K562 (cell line): ENCODE measurements around the gene SEMA4F. TPM values are rescaled to one million over a fixed set of nuclear protein-coding genes. Genes with fewer than 3 reads are reported as not detected.

Source experiments
- ARHGAP35 ChIP-seq: fragments of 450-650 bp; IDR thresholded peaks from 2 replicates; pipeline ENCODE4 v1.6.1; 2018; ENCODE audit not compliant: partially characterized antibody
- C11orf30 ChIP-seq: fragments of 450-650 bp; IDR thresholded peaks from 2 replicates; pipeline ENCODE4 v1.6.1; 2016; ENCODE audit warnings: low read depth, mild to moderate bottlenecking
- ERF ChIP-seq: fragments of 450-650 bp; formaldehyde crosslinking; IDR thresholded peaks from 2 replicates; pipeline ENCODE4 v1.4.0; 2020; ENCODE audit warnings: mild to moderate bottlenecking, mixed read lengths
- EWSR1 ChIP-seq: fragments of 450-650 bp; IDR thresholded peaks from 2 replicates; pipeline ENCODE4 v1.6.1; 2018; ENCODE audit warnings: borderline replicate concordance, mild to moderate bottlenecking, low read depth, moderate library complexity; ENCODE audit not compliant: partially characterized antibody
- FOXK1 ChIP-seq: sonication (generic); formaldehyde crosslinking; IDR thresholded peaks from 2 replicates; pipeline ENCODE4 v1.8.0; 2022; ENCODE audit warnings: missing genetic modification reagents, mild to moderate bottlenecking, borderline replicate concordance
- GATAD2B ChIP-seq: fragments of 450-650 bp; IDR thresholded peaks from 2 replicates; pipeline ENCODE4 v1.6.1; 2017; ENCODE audit warnings: mild to moderate bottlenecking, borderline replicate concordance
- GTF2A2 ChIP-seq: IDR thresholded peaks from 2 replicates; pipeline ENCODE4 v1.6.1; 2016; ENCODE audit warnings: mild to moderate bottlenecking, missing genetic modification characterization, missing compliant biosample characterization
- HDAC3 ChIP-seq: fragments of 450-650 bp; IDR thresholded peaks from 2 replicates; pipeline ENCODE4 v1.6.1; 2018; ENCODE audit warnings: borderline replicate concordance, mild to moderate bottlenecking, moderate library complexity; ENCODE audit not compliant: partially characterized antibody
- HIVEP1 ChIP-seq: fragments of 250-450 bp; sonication (Bioruptor Pico); IDR thresholded peaks from 2 replicates; pipeline ENCODE4 v1.4.0; 2020; ENCODE audit warnings: mild to moderate bottlenecking
- HSF4 ChIP-seq: fragments of 250-450 bp; sonication (Bioruptor Pico); IDR thresholded peaks from 2 replicates; pipeline ENCODE4 v2.1.2; 2022; ENCODE audit warnings: mild to moderate bottlenecking, moderate library complexity, borderline replicate concordance
- JUND ChIP-seq, 2 experiments: IDR thresholded peaks; 2 replicates in 1 of 2; 3 replicates in 1 of 2; pipeline ENCODE4 v1.6.1; 2011; ENCODE audit warnings: borderline replicate concordance in 2 of 2, low read depth in 2 of 2, low read length in 2 of 2, improper control_type of control experiment in 1 of 2, missing biosample characterization in 1 of 2, missing genetic modification characterization in 1 of 2, missing genetic modification reagents in 1 of 2
- MAFF ChIP-seq: IDR thresholded peaks from 2 replicates; pipeline ENCODE4 v1.6.1; 2012; ENCODE audit warnings: low read length, improper control_type of control experiment
- SMAD2 ChIP-seq: fragments of 150-350 bp; IDR thresholded peaks from 2 replicates; pipeline ENCODE4 v1.6.1; 2014; ENCODE audit warnings: low read depth, mild to moderate bottlenecking, low read length
- TRIM24 ChIP-seq, 2 experiments: fragments of 450-650 bp; IDR thresholded peaks; 2 replicates each; pipeline ENCODE4 v1.6.1; 2016
- XRCC4 ChIP-seq: IDR thresholded peaks from one replicate; pipeline ENCODE4 v1.6.1; 2011; ENCODE audit not compliant: insufficient read depth, insufficient read length; ENCODE audit errors: extremely low read depth
- XRCC5 ChIP-seq: fragments of 200-400 bp; formaldehyde crosslinking; IDR thresholded peaks from 2 replicates; pipeline ENCODE4 v1.6.1; 2017; ENCODE audit warnings: low read depth, mild to moderate bottlenecking, low read length
- ZBTB1 ChIP-seq: sonication (generic); formaldehyde crosslinking; IDR thresholded peaks from 2 replicates; pipeline ENCODE4 v1.8.1; 2023; ENCODE audit warnings: missing genetic modification reagents, low read depth, mild to moderate bottlenecking, borderline replicate concordance
- ZNF121 ChIP-seq: sonication (generic); formaldehyde crosslinking; conservative IDR thresholded peaks from 2 replicates; pipeline ENCODE4 v1.8.0; 2022; ENCODE audit warnings: missing genetic modification reagents
- ZNF696 ChIP-seq: fragments of 250-450 bp; sonication (Bioruptor Pico); conservative IDR thresholded peaks from 2 replicates; pipeline ENCODE4 v1.4.0; 2020; ENCODE audit warnings: mild to moderate bottlenecking, moderate library complexity
- polyA plus RNA-seq, 8 experiments: library from polyadenylated mRNA; depleted of rRNA in 4 of 8; stranded (reverse) in 5 of 8; unstranded in 3 of 8; fragments of >200 nt; fragmentation: Nextera tagmentation in 2 of 8; fragmentation: Illumina TruSeq in 1 of 8; extraction: Ambion mirVana in 2 of 8; extraction: Trizol in 1 of 8; gene quantifications; 2 replicates each; pipeline versions ENCODE4 v1.2.1 to v1.2.3, GENCODE V29; 2011 to 2014; ENCODE audit warnings: inconsistent platforms in 1 of 8, missing spikeins in 1 of 8
- total RNA-seq, 7 experiments: library from RNA; depleted of rRNA in 6 of 7; stranded (reverse); fragments of >200 nt in 6 of 7; fragmentation: Illumina TruSeq in 2 of 7; extraction: Trizol in 2 of 7; gene quantifications; 2 replicates each; pipeline versions ENCODE4 v1.2.1 to v1.2.3, GENCODE V29; 2011 to 2021; ENCODE audit warnings: low replicate concordance in 1 of 7
- TF ChIP-seq, protein P1 (sequence below): fragments of 450-650 bp; IDR thresholded peaks from 2 replicates; pipeline ENCODE4 v1.6.1; 2017; ENCODE audit warnings: antibody characterized with exemption
- TF ChIP-seq, protein P2 (sequence below): sonication (generic); formaldehyde crosslinking; IDR thresholded peaks from 2 replicates; pipeline ENCODE4 v1.8.0; 2022; ENCODE audit warnings: missing genetic modification reagents, mild to moderate bottlenecking, moderate library complexity, borderline replicate concordance
- TF ChIP-seq, protein P3 (sequence below): sonication (generic); formaldehyde crosslinking; IDR thresholded peaks from 2 replicates; pipeline ENCODE4 v1.9.0; 2022; ENCODE audit warnings: mild to moderate bottlenecking, missing genetic modification reagents
- TF ChIP-seq, protein P4 (sequence below), 2 experiments: fragments of 150-350 bp in 1 of 2; IDR thresholded peaks; 2 replicates each; pipeline ENCODE4 v1.6.1; 2012 to 2016; ENCODE audit warnings: low read depth in 2 of 2, low read length in 2 of 2, mild to moderate bottlenecking in 1 of 2, moderate library complexity in 1 of 2

The SEMA4F gene
- total and polyA plus RNA-seq, 9 of the 15 experiments (the other 6 are each of a cell fraction or from before 2014, with no cell fraction given), result 0.08 to 1.6 (median 0.33) TPM

DNA sequence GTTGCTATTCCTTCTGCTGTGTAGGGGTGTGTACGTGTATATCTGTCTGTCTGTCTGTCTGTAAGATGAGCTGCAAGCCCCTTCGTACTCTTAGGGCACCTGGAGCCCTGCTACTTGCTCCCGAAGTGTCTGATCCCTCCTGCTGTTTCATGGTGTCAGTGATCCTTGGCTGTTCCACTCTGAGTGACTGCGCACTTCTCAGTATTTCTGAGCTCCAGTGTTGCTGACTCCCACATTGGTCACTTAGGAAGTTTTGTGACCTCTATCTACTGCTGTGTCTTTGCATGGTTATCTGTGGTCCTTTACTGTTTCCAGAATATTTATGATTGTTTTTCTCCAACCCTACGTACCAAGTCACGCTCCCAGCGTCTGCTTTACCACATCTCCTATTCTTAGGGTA, 16.2 kb downstream of the SEMA4F start (continued):
- TF ChIP-seq, protein P1, sequence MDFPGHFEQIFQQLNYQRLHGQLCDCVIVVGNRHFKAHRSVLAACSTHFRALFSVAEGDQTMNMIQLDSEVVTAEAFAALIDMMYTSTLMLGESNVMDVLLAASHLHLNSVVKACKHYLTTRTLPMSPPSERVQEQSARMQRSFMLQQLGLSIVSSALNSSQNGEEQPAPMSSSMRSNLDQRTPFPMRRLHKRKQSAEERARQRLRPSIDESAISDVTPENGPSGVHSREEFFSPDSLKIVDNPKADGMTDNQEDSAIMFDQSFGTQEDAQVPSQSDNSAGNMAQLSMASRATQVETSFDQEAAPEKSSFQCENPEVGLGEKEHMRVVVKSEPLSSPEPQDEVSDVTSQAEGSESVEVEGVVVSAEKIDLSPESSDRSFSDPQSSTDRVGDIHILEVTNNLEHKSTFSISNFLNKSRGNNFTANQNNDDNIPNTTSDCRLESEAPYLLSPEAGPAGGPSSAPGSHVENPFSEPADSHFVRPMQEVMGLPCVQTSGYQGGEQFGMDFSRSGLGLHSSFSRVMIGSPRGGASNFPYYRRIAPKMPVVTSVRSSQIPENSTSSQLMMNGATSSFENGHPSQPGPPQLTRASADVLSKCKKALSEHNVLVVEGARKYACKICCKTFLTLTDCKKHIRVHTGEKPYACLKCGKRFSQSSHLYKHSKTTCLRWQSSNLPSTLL, result no peak
- no peak for TF ChIP-seq EWSR1
- TF ChIP-seq C11orf30, result peak; percentile 57; the same call in 1 of the 2 replicates
- no peak for TF ChIP-seq ERF (CRISPR knock-in tag)
- no peak for TF ChIP-seq TRIM24 (IDR thresholded peaks at IDR 0.05)
- no peak for TF ChIP-seq XRCC5
- TF ChIP-seq FOXK1 (CRISPR knock-in tag), result no peak
- no peak for TF ChIP-seq SMAD2
- TF ChIP-seq GTF2A2, result no peak
- TF ChIP-seq GATAD2B, result no peak
- no peak for TF ChIP-seq HSF4
- no peak for TF ChIP-seq XRCC4
- TF ChIP-seq MAFF, result peak; percentile 53; the same call in 1 of the 2 replicates
- TF ChIP-seq JUND (IDR thresholded peaks at IDR 0.05; ENCODE audit: borderline replicate concordance, low read depth, low read length), result no peak
- TF ChIP-seq JUND (tag; IDR thresholded peaks at IDR 0.05; ENCODE audit: borderline replicate concordance, low read depth, low read length), result no peak
- TF ChIP-seq ARHGAP35, result no peak
- TF ChIP-seq, protein P2, sequence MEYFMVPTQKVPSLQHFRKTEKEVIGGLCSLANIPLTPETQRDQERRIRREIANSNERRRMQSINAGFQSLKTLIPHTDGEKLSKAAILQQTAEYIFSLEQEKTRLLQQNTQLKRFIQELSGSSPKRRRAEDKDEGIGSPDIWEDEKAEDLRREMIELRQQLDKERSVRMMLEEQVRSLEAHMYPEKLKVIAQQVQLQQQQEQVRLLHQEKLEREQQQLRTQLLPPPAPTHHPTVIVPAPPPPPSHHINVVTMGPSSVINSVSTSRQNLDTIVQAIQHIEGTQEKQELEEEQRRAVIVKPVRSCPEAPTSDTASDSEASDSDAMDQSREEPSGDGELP (CRISPR knock-in tag), result no peak
- TF ChIP-seq ZBTB1 (CRISPR knock-in tag), result no peak
- TF ChIP-seq ZNF121 (CRISPR knock-in tag), result no peak
- TF ChIP-seq, protein P3, sequence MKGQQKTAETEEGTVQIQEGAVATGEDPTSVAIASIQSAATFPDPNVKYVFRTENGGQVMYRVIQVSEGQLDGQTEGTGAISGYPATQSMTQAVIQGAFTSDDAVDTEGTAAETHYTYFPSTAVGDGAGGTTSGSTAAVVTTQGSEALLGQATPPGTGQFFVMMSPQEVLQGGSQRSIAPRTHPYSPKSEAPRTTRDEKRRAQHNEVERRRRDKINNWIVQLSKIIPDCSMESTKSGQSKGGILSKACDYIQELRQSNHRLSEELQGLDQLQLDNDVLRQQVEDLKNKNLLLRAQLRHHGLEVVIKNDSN (CRISPR knock-in tag), result no peak
- TF ChIP-seq HDAC3, result no peak
- no peak for TF ChIP-seq HIVEP1 (CRISPR knock-in tag)
- no peak for TF ChIP-seq ZNF696 (CRISPR knock-in tag)
- TF ChIP-seq, protein P4, sequence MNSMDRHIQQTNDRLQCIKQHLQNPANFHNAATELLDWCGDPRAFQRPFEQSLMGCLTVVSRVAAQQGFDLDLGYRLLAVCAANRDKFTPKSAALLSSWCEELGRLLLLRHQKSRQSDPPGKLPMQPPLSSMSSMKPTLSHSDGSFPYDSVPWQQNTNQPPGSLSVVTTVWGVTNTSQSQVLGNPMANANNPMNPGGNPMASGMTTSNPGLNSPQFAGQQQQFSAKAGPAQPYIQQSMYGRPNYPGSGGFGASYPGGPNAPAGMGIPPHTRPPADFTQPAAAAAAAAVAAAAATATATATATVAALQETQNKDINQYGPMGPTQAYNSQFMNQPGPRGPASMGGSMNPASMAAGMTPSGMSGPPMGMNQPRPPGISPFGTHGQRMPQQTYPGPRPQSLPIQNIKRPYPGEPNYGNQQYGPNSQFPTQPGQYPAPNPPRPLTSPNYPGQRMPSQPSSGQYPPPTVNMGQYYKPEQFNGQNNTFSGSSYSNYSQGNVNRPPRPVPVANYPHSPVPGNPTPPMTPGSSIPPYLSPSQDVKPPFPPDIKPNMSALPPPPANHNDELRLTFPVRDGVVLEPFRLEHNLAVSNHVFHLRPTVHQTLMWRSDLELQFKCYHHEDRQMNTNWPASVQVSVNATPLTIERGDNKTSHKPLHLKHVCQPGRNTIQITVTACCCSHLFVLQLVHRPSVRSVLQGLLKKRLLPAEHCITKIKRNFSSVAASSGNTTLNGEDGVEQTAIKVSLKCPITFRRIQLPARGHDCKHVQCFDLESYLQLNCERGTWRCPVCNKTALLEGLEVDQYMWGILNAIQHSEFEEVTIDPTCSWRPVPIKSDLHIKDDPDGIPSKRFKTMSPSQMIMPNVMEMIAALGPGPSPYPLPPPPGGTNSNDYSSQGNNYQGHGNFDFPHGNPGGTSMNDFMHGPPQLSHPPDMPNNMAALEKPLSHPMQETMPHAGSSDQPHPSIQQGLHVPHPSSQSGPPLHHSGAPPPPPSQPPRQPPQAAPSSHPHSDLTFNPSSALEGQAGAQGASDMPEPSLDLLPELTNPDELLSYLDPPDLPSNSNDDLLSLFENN (IDR thresholded peaks at IDR 0.05; ENCODE audit: low read depth in 2 of 2, low read length in 2 of 2), result no peak
